Measurements from ENCODE around the gene GRB10. TPM values are rescaled to one million over a fixed set of nuclear protein-coding genes. Genes with fewer than 3 reads are reported as not detected.

GRB10 gene
- total and polyA plus RNA-seq, 2 of the 8 experiments (the other 6 are each of a cell fraction or from before 2014, with no cell fraction given) = 35.7 to 97.0 TPM

GRCh38 chr7:50671386-50671785 is 111.3 kb downstream of the GRB10 start:
- no peaks in the 10 kb centered on the region for H3K23me2 ChIP-seq (ENCODE audit: low read depth, low read length)
- FAIRE-seq (no peak), DNase-seq (ENCODE audit: low read depth in 1 of 2, low spot score in 2 of 2) (no peak)
- peaks cover 8% of the 10 kb centered on the region; the same call in 1 of the 2 replicates for H3K79me1 ChIP-seq (ENCODE audit: low read depth, low read length)
- 82% methylated on average over 9 of the region's 9 CpGs; no CpG with 5 or more reads in 1 of the 2 experiments for WGBS, 2 experiments (ENCODE audit: extremely low coverage in 1 of 2, insufficient coverage in 1 of 2, insufficient read length in 1 of 2, insufficient replicate concordance in 2 of 2, low coverage in 1 of 2, low lambda C conversion rate in 2 of 2, missing lambda C conversion rate in 1 of 2)
- no peaks in the 10 kb centered on the region for H3K27me3 ChIP-seq (replicated peaks in 1 of 4; ENCODE audit: control insufficient read depth in 3 of 4, extremely low read depth in 1 of 4, insufficient read depth in 3 of 4, low read length in 3 of 4)
- no peak overlapping the region for H3K4me3 ChIP-seq (ENCODE audit: extremely low read depth in 1 of 4, insufficient read depth in 2 of 4, low read depth in 3 of 4, low read length in 4 of 4)
- peaks cover 0 to 16% (median 9%) of the 10 kb centered on the region in 4 experiments; a peak in 3 of 8 replicates for H3K36me3 ChIP-seq (ENCODE audit: control insufficient read depth in 2 of 4, insufficient read depth in 4 of 4, low read length in 3 of 4)
- no peak overlapping the region for H2BK120ac ChIP-seq (replicated peaks; ENCODE audit: low read depth, low read length)
- no peak overlapping the region for H4K91ac ChIP-seq (replicated peaks; ENCODE audit: insufficient read length, low read length)
- no peak overlapping the region for H2AFZ ChIP-seq (ENCODE audit: low read length)
- no peak overlapping the region for H2BK20ac ChIP-seq (ENCODE audit: low read length)
- ChIA-PET POLR2A (ENCODE audit: partially characterized antibody) (no interaction called here), CTCF (ENCODE audit: partially characterized antibody) (interaction anchor here (1.0 to 3.1 kb wide), 6 partner anchors 8 to 84 kb away, joined by 4 to 17 read pairs (median 4); no protein-coding TSS in a partner anchor)
- H3K79me2 ChIP-seq (ENCODE audit: control insufficient read depth in 1 of 2, insufficient read depth in 2 of 2, low read length in 2 of 2) = peaks cover 0 to 33% of the 10 kb centered on the region in 2 experiments; a peak in 2 of 4 replicates
- H3K9ac ChIP-seq (replicated peaks in 1 of 4; ENCODE audit: extremely low read depth in 1 of 4, low read depth in 3 of 4, low read length in 3 of 4) = no peak overlapping the region
- no peak overlapping the region for H2BK12ac ChIP-seq (ENCODE audit: low read depth, low read length)
- H4K5ac ChIP-seq (ENCODE audit: insufficient read length, low read depth, low read length) = no peak overlapping the region
- H3K23ac ChIP-seq (ENCODE audit: insufficient read length) = no peak overlapping the region
- no peak overlapping the region for H3K18ac ChIP-seq (ENCODE audit: extremely low read depth, low read length)
- H3K27ac ChIP-seq (ENCODE audit: low read depth, low read length) = no peak overlapping the region
- H3K4me1 ChIP-seq (replicated peaks in 1 of 4; ENCODE audit: control insufficient read depth in 3 of 4, insufficient read depth in 4 of 4, low read length in 3 of 4) = no peaks in the 10 kb centered on the region
- no peak overlapping the region for H2BK15ac ChIP-seq (ENCODE audit: low read length)
- no peak overlapping the region for H2BK5ac ChIP-seq (ENCODE audit: low read depth, low read length)
- H3K56ac ChIP-seq (replicated peaks; ENCODE audit: insufficient read length, low read depth, low read length) = no peak overlapping the region
- peaks cover 5 to 6% of the 10 kb centered on the region in 2 experiments for H4K20me1 ChIP-seq (replicated peaks in 1 of 2; ENCODE audit: control insufficient read depth in 1 of 2, insufficient read depth in 2 of 2, low read length in 2 of 2)
- H3K4me2 ChIP-seq (ENCODE audit: insufficient read depth in 1 of 2, low read depth in 2 of 2, low read length in 2 of 2) = no peak overlapping the region
- H3K4ac ChIP-seq (replicated peaks; ENCODE audit: insufficient read length, low read depth, low read length) = no peak overlapping the region
- H3K9me3 ChIP-seq (ENCODE audit: insufficient read depth in 2 of 2, low read depth in 1 of 2, low read length in 1 of 2) = no peaks in the 10 kb centered on the region
- H3K14ac ChIP-seq (ENCODE audit: insufficient read length) = no peak overlapping the region
- no peak overlapping the region for H2AK5ac ChIP-seq (ENCODE audit: low read depth, low read length)
- H4K8ac ChIP-seq (ENCODE audit: extremely low read depth, insufficient read depth, low read length) = no peak overlapping the region
- no peak for TF ChIP-seq SIN3A (conservative IDR thresholded peaks at IDR 0.05 in 1 of 2, IDR thresholded peaks at IDR 0.05 in 1 of 2; ENCODE audit: low read depth in 1 of 2, low read length in 2 of 2)
- no peak for TF ChIP-seq EP300 (IDR thresholded peaks at IDR 0.05; ENCODE audit: borderline replicate concordance in 1 of 2, low read depth in 2 of 2, low read length in 2 of 2)
- no peak for TF ChIP-seq EGR1 (IDR thresholded peaks at IDR 0.05; ENCODE audit: borderline replicate concordance, low read depth, low read length)
- no peak for TF ChIP-seq SIX5 (IDR thresholded peaks at IDR 0.05; ENCODE audit: low read depth, low read length)
- TF ChIP-seq SP4 (IDR thresholded peaks at IDR 0.05; ENCODE audit: low read length) = no peak
- TF ChIP-seq TEAD4 (IDR thresholded peaks at IDR 0.05; ENCODE audit: low read depth, low read length) = no peak
- no peak for TF ChIP-seq RFX5 (IDR thresholded peaks at IDR 0.05; ENCODE audit: borderline replicate concordance, low read depth, low read length)
- TF ChIP-seq RXRA (IDR thresholded peaks at IDR 0.05; ENCODE audit: insufficient read depth, low read depth, low read length) = no peak
- TF ChIP-seq YY1 (IDR thresholded peaks at IDR 0.05; ENCODE audit: low read depth, low read length) = no peak
- no peak for TF ChIP-seq EZH2 (IDR thresholded peaks at IDR 0.05; ENCODE audit: low read depth, low read length, severe bottlenecking)
- no peak for TF ChIP-seq PHF8 (conservative IDR thresholded peaks at IDR 0.05; ENCODE audit: low read depth, low read length)
- no peak for TF ChIP-seq MAX (IDR thresholded peaks at IDR 0.05)
- no peak for TF ChIP-seq CBX8 (IDR thresholded peaks at IDR 0.05; ENCODE audit: borderline replicate concordance, low read depth, low read length)
- TF ChIP-seq BCL11A (IDR thresholded peaks at IDR 0.05; ENCODE audit: low read depth in 2 of 2, low read length in 2 of 2) = no peak

All from H1 (cell line).